Effector CD8-positive, alpha-beta T cell (primary cell): ENCODE results near the gene ELAVL4.

ENCODE experiments used
- DNase-seq: peaks from one replicate; lab custom pipeline; 2025; lab: John Stamatoyannopoulos, UW
- total RNA-seq, 4 experiments: gene quantifications; one replicate each; lab custom pipeline; 2026; lab: John Stamatoyannopoulos, UW

Gene ELAVL4
- 0 to 0.54 (median 0.04) reads per million in 4 experiments for total RNA-seq

- no peak for DNase-seq
Observed at GRCh38 chr1:50108497-50109059, at the start of gene ELAVL4. ELAVL4 (plus strand) TSS chr1:50108920; CDS start chr1:50109190, 270 bp downstream.

GRCh38 chr1:50060279-50060678 is 48.4 kb upstream of the ELAVL4 start:
- DNase-seq, result no peak

- DNase-seq, result no peak
Observed at GRCh38 chr1:50066806-50067205, 41.9 kb upstream of the ELAVL4 start.

- DNase-seq, result no peak
Observed at GRCh38 chr1:50074931-50075330, 33.8 kb upstream of the ELAVL4 start.

GRCh38 chr1:50077273-50077672 is 31.4 kb upstream of the ELAVL4 start:
- DNase-seq, result no peak

GRCh38 chr1:50080904-50081586 is 27.7 kb upstream of the ELAVL4 start:
- DNase-seq, result no peak

GRCh38 chr1:50084389-50084788 is 24.3 kb upstream of the ELAVL4 start:
- no peak for DNase-seq

GRCh38 chr1:50091068-50091467 is 17.7 kb upstream of the ELAVL4 start:
- no peak for DNase-seq

- DNase-seq, result no peak
Observed at GRCh38 chr1:50095716-50096115, 13.0 kb upstream of the ELAVL4 start.

GRCh38 chr1:50097021-50097679 is 11.6 kb upstream of the ELAVL4 start:
- DNase-seq, result no peak

- DNase-seq, result no peak
Observed at GRCh38 chr1:50097791-50098190, 10.9 kb upstream of the ELAVL4 start.

- no peak for DNase-seq
Observed at GRCh38 chr1:50098591-50099021, 10.1 kb upstream of the ELAVL4 start.

- no peak for DNase-seq
Observed at GRCh38 chr1:50099654-50100053, 9.1 kb upstream of the ELAVL4 start.

GRCh38 chr1:50103615-50104081 is 5.1 kb upstream of the ELAVL4 start:
- DNase-seq, result no peak

GRCh38 chr1:50105433-50105832 is 3.3 kb upstream of the ELAVL4 start:
- DNase-seq, result no peak

GRCh38 chr1:50106095-50106761 is 2.5 kb upstream of the ELAVL4 start:
- DNase-seq, result no peak

- DNase-seq, result no peak
Observed at GRCh38 chr1:50109116-50109515, 396 bp downstream of the ELAVL4 start.

- DNase-seq, result no peak
Observed at GRCh38 chr1:50109647-50110075, 941 bp downstream of the ELAVL4 start.

GRCh38 chr1:50110151-50110550 is 1.4 kb downstream of the ELAVL4 start:
- no peak for DNase-seq

- no peak for DNase-seq
Observed at GRCh38 chr1:50110656-50111055, 1.9 kb downstream of the ELAVL4 start.

GRCh38 chr1:50111503-50111902 is 2.8 kb downstream of the ELAVL4 start:
- no peak for DNase-seq

- no peak for DNase-seq
Observed at GRCh38 chr1:50112193-50112592, 3.5 kb downstream of the ELAVL4 start.
